BE2C (cell line): ENCODE data around the gene DPAGT1. TPM values are rescaled to one million over a fixed set of nuclear protein-coding genes. Genes with fewer than 3 reads are reported as not detected.

Source experiments
- DNase-seq: peaks from one replicate; pipeline ENCODE4 v3.0.0-alpha.2; 2020
- H3K27me3 ChIP-seq: fragments of 250-450 bp; sonication (Bioruptor Pico); 2 replicates; pipeline ENCODE4 v1.5.1; 2020; ENCODE audit warnings: mild to moderate bottlenecking
- H3K36me3 ChIP-seq: fragments of 250-450 bp; sonication (Bioruptor Pico); 2 replicates; pipeline ENCODE4 v1.5.1; 2020; ENCODE audit warnings: mild to moderate bottlenecking
- H3K4me1 ChIP-seq: fragments of 250-450 bp; sonication (Bioruptor Pico); 2 replicates; pipeline ENCODE4 v1.5.1; 2020
- H3K4me3 ChIP-seq: 2 replicates; pipeline ENCODE4 v1.5.1; 2011; ENCODE audit warnings: low read depth, low read length
- H3K9me3 ChIP-seq: fragments of 250-450 bp; sonication (Bioruptor Pico); 2 replicates; pipeline ENCODE4 v1.5.1; 2020
- polyA plus RNA-seq: library from polyadenylated mRNA; unstranded; fragments of >200 nt; gene quantifications from one replicate; pipeline ENCODE4 v1.2.1, GENCODE V29; 2012; ENCODE audit warnings: low read depth, missing spikeins; ENCODE audit not compliant: insufficient read length, insufficient read depth
- TF ChIP-seq, protein P1 (sequence below): IDR thresholded peaks from 2 replicates; pipeline ENCODE4 v1.5.1; 2012; ENCODE audit warnings: mild to moderate bottlenecking, low read depth, low read length

Gene DPAGT1
- polyA plus RNA-seq, result 101 TPM

- peaks cover 6% of the 10 kb centered on the region for H3K4me1 ChIP-seq
- peak; percentile 93 for DNase-seq
- H3K36me3 ChIP-seq, result peaks cover 14% of the 10 kb centered on the region
- H3K27me3 ChIP-seq, result no peaks in the 10 kb centered on the region
- H3K9me3 ChIP-seq, result no peaks in the 10 kb centered on the region
- peak within 1 kb of the TSS; percentile 97 for H3K4me3 ChIP-seq
- TF ChIP-seq, protein P1, sequence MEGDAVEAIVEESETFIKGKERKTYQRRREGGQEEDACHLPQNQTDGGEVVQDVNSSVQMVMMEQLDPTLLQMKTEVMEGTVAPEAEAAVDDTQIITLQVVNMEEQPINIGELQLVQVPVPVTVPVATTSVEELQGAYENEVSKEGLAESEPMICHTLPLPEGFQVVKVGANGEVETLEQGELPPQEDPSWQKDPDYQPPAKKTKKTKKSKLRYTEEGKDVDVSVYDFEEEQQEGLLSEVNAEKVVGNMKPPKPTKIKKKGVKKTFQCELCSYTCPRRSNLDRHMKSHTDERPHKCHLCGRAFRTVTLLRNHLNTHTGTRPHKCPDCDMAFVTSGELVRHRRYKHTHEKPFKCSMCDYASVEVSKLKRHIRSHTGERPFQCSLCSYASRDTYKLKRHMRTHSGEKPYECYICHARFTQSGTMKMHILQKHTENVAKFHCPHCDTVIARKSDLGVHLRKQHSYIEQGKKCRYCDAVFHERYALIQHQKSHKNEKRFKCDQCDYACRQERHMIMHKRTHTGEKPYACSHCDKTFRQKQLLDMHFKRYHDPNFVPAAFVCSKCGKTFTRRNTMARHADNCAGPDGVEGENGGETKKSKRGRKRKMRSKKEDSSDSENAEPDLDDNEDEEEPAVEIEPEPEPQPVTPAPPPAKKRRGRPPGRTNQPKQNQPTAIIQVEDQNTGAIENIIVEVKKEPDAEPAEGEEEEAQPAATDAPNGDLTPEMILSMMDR, result no peak
Observed at GRCh38 chr11:119101759-119102423, at the start of gene DPAGT1. Gene DPAGT1, minus strand, starts transcription at chr11:119101853. Its CDS starts 198 bp downstream, at chr11:119101655.

GRCh38 chr11:119149786-119150275, 48.2 kb upstream of the DPAGT1 start:
- no peaks in the 10 kb centered on the region for H3K9me3 ChIP-seq
- no peak for DNase-seq
- H3K4me1 ChIP-seq, result no peaks in the 10 kb centered on the region
- H3K27me3 ChIP-seq, result peaks cover 4% of the 10 kb centered on the region; the same call in 1 of the 2 replicates
- no peaks in the 10 kb centered on the region for H3K36me3 ChIP-seq
- TF ChIP-seq, protein P1, result no peak
- H3K4me3 ChIP-seq, result peak overlapping the region; percentile 58

GRCh38 chr11:119149018-119149785, 47.5 kb upstream of the DPAGT1 start, which contains the start of gene ABCG4:
Gene ABCG4, plus strand, starts transcription at chr11:119149052. Its CDS starts 914 bp downstream, at chr11:119149966.
- Histone ChIP-seq H3K4me3 (peak within 1 kb of the TSS; percentile 58), H3K9me3 (no peaks in the 10 kb centered on the region), H3K4me1 (no peaks in the 10 kb centered on the region), H3K27me3 (peaks cover 4% of the 10 kb centered on the region; the same call in 1 of the 2 replicates), H3K36me3 (no peaks in the 10 kb centered on the region)
- peak; percentile 55 for DNase-seq
- TF ChIP-seq, protein P1, result no peak

GRCh38 chr11:119148720-119149017, 47.0 kb upstream of the DPAGT1 start:
- H3K9me3 ChIP-seq, result no peaks in the 10 kb centered on the region
- TF ChIP-seq, protein P1, result no peak
- H3K4me1 ChIP-seq, result no peaks in the 10 kb centered on the region
- H3K27me3 ChIP-seq, result peaks cover 4% of the 10 kb centered on the region; the same call in 1 of the 2 replicates
- peak overlapping the region; percentile 58 for H3K4me3 ChIP-seq
- DNase-seq, result no peak
- no peaks in the 10 kb centered on the region for H3K36me3 ChIP-seq

DNA sequence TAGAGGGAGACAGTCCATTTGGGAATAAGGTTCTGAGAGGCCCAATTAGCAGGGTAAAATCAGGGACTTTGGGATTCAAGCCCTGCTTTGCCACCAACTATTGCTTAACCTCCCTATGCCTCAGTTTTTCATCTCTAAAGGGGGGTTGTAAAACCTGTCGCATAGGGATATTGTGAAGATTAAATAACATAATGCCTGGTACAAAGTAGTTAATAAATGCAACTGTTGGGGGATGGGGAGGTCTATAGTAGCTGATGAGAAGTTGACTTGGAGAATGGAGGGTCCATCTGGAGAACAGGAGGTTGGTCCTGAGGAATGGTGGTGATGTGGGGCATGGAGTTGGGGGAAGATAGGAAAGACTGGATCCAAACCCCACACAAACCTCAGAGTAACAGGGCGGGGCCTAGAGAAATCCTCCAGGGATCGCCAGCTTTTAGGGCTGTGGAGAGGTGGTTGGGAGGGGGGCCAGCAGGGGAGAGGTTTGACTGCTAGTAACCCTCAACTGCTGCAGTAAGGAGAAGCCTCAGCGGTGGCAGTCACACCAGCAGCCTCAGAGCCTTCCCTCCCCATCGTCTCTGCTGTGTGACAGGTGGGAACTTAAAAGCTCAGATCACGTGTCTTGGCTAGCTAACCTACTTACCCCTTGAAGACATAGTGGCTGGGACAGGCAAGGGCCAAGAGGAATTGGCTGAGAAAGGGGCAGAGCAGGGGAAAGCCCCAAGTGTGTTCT, 46.1 kb upstream of the DPAGT1 start:
- H3K36me3 ChIP-seq, result no peaks in the 10 kb centered on the region
- DNase-seq, result no peak
- H3K9me3 ChIP-seq, result no peaks in the 10 kb centered on the region
- TF ChIP-seq, protein P1, result no peak
- H3K4me1 ChIP-seq, result no peaks in the 10 kb centered on the region
- H3K27me3 ChIP-seq, result peaks cover 4% of the 10 kb centered on the region; the same call in 1 of the 2 replicates
- H3K4me3 ChIP-seq, result no peak overlapping the region
